Measurements from ENCODE around the gene SERPINA1.

The SERPINA1 gene

DNA sequence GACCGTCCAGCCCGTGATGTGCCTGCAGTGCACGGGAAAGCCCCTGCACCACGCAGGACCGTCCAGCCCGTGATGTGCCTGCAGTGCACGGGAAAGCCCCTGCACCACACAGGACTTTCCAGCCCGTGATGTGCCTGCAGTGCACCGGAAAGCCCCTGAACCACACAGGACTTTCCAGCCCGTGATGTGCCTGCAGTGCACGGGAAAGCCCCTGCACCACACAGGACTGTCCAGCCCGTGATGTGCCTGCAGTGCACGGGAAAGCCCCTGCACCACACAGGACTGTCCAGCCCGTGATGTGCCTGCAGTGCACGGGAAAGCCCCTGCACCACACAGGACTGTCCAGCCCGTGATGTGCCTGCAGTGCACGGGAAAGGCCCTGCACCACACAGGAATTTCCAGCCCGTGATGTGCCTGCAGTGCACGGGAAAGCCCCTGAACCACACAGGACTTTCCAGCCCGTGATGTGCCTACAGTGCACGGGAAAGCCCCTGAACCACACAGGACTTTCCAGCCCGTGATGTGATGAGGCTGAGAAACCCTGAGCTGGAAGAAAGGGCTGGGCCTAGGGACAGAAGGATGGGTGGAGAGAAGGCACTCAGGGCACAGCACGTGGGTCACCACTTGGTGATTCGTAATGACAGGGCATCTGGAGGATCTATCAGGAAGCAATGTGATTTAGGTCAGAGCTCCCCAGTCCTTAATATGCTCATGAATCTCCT is 42.2 kb downstream of the SERPINA1 start:
- peak in 1 of 2 donors; percentile 39 for DNase-seq (ENCODE audit: low read depth in 2 of 2)

- DNase-seq (ENCODE audit: low read depth in 2 of 2): no peak
These were observed 42.9 kb downstream of the SERPINA1 start for GRCh38 chr14:94345344-94346064.

DNA sequence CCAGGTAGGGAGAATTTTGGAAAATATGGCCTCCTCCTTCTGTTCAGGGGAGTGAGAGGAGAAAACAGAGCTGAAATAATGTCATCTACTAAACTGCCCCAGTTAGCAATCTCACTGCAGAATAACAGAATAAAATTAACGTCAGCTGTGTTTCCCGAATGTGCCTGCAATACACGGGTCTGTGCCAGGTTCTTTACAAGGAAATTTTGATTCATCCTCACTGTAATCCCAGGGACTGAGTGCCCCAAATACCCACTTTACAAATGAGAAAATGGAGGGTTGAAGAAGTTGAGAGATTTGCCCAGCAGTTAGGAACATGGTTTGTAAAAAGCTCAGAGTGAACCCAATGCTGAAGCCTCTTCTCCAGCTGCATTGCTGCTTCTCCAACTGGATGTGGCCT is 44.0 kb downstream of the SERPINA1 start:
- DNase-seq (ENCODE audit: low read depth in 2 of 2): no peak

- DNase-seq (ENCODE audit: low read depth in 2 of 2): no peak
These were observed 45.0 kb downstream of the SERPINA1 start for GRCh38 chr14:94343238-94344005.

- no peak for DNase-seq (ENCODE audit: low read depth in 2 of 2)
These were observed 46.0 kb downstream of the SERPINA1 start for GRCh38 chr14:94342334-94342934.

DNA sequence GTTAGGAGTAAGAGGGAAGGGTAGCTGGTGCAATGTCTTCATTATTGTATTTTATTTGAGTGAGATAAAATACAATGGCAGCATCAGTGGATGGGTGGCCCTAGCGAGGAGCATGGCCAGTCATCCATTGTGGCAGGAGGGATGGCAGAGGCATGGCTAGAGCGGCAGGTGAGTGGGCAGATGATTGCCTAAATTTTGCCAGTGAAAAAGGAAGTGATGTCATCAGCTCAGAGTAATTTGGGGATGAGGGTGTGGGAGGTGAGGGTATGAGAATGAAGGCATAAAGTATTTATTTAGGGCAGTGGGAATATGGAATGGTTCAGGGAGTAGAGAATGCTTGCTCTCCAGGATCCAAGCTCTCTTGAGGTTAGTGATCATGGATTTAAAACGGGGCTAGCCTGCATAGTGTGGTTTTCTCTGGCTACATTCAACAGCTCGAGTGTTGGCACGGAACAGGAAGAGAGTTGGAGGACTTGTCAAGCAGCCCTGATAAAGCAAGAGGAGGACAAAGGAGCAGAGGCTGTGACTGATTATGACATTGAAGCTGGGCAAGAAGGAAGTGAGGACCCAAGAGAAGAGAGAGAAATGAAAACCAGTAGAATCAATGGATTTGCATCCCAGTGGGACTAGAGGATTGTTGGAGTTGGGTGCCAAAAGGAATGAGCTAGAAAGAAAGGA is 46.6 kb downstream of the SERPINA1 start:
- no peak for DNase-seq (ENCODE audit: low read depth in 2 of 2)

DNA sequence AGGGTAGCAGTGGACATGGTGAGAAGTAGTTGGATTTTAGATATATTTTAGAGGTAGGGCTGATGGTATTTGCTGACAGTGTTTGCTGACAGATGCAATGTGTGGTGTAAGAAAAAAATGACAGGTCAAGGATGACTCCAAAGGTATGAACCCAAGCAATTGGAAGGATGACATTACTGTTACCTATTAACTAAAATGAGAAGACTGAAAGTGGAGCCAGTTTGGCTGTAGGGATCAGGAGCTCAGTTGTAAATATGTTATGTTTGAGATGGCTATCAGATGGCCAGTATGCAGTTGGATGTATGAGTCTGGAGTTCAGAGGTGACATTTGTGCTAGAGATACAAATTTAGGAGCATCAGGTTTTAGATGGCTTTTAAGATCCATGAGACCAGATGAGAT is 47.9 kb downstream of the SERPINA1 start:
- no peak for DNase-seq (ENCODE audit: low read depth in 2 of 2)

- DNase-seq (ENCODE audit: low read depth in 2 of 2): no peak
These were observed 50.4 kb downstream of the SERPINA1 start for GRCh38 chr14:94338023-94338422.

DNA sequence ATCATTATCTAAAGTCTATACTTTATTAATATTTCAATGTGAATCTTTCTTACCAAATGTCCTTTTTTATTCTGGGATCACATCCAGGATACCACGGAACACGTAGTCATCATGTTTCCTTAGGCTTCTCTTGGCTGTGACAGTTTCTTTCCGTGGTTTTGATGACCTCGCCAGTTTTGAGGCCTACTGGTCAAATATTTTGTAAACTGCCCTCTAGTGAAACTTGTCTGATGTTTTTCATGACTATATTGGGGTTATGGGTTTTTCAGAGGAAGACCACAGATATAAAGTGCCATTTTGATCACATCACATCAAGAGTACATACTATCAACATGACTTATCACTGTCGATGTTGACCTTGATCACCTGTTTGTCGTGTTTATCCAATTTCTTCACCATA is 51.1 kb downstream of the SERPINA1 start:
- no peak for DNase-seq (ENCODE audit: low read depth in 2 of 2)

DNA sequence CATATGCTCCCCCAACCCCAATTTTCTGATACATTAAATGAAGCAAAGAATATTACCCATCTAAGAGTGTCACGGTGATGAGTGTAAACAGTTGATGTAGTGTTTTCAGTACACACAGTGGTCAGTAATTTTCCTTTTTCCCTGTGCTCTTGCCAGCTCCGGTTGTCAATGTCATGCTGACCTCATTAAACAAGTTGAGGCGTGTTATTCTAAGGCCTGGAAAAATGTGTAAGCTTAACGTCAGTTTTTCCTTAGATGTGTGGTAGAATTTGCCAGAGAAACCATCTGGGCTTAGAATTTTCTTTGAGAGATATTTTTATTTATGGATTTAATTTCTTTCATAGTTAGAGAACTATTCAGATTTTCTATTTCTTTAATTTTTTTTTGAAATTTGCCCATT is 53.5 kb downstream of the SERPINA1 start:
- DNase-seq (ENCODE audit: low read depth in 2 of 2): no peak

DNA sequence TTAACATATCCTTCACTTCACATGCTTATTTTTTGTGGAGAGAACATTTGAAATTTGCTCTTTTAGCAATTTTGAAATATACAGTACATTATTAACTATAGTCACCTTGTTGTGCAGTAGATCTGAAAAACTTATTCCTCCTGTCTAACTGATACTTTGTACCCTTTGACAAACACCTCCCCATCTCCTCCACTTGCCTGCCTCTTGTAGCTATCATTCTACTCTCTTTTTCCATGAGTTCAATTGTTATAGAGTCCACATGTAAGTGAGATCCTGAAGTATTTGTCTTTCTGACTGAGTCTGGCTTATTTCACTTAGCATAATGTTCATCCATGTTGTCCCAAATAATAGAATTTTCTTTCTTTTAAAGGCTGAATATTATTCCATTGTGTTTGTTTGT is 55.8 kb downstream of the SERPINA1 start:
- no peak for DNase-seq (ENCODE audit: low read depth in 2 of 2)

- no peak for DNase-seq (ENCODE audit: low read depth in 2 of 2)
These were observed 56.3 kb downstream of the SERPINA1 start for GRCh38 chr14:94332063-94332583.

DNA sequence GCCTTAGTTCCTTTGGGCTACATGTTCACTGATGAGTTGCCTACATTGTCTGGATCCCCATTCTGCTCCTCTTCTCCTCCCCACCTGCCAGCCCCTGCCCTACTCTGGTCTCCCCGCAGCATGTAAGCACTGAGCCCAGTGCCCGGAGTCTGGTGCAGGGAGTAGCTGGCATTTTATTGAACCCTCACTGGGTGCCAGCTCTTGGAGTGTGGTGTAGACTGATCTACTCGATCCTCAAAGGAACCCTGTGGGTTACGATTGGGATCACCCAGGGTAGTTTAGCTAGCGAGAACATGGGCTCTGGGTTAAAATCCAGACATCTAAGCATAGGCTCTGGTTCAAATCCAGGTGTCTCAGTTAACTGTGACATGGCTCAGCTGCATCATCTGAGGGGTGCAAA is 56.9 kb downstream of the SERPINA1 start:
- no peak for DNase-seq (ENCODE audit: low read depth in 2 of 2)

DNA sequence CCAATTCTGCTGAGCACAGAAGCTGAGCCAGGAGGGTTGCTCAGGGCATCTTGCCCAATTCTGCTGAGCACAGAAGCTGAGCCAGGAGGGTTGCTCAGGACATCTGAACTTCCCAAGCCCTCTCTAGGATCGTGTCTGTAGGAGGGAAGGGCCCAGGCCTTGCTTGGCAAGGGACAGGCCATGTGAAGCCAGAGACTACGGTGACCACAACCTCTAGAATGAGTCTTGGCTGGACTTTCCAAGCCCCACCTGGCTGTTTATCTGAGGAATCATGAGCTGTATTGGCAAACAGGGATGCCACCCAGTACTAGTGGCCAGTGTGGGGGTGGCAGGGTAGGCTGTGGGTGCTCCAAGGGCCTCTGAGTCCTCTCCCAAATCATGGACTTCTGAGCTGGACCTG is 57.5 kb downstream of the SERPINA1 start:
- DNase-seq (ENCODE audit: low read depth in 2 of 2): no peak

DNA sequence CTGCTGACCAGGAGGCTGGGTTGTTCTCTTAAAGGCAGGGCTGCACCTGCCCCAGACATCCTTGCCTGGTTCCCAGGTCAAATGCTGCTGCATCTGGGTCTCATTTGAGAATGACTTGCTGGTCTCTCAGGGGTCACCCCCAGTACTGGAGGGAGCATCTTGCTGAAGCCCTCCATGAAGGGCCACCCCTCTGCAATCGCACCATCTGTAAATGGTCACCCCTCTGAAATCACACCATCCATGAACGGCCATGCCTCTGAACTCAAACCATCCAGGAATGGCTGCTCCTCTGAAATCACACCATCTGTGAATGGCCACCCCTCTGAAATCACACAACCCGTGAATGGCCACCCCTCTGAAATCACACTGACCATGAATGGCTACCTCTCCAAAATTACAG is 58.0 kb downstream of the SERPINA1 start:
- DNase-seq (ENCODE audit: low read depth in 2 of 2): no peak

GRCh38 chr14:94329857-94330256 is 58.5 kb downstream of the SERPINA1 start:
- no peak for DNase-seq (ENCODE audit: low read depth in 2 of 2)

DNA sequence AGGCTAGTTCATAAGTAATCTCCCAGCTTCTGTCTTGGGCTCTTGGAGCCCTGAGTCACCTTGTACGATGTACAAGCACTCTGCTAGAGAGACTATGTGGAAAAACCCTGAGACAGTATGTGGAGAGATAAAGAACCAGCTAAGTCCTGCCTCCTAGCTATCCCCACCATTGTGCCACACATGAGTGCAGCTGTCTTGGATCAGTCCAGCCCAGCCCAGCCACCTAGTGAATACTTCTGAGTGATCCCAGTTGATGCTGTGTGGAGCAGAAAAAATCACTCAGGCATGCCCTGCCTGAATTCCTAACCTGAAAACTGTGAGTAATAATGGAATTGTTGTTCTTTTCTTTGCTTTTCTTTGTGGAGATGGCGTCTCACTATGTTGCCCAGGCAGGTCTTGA is 60.2 kb downstream of the SERPINA1 start:
- no peak for DNase-seq (ENCODE audit: low read depth in 2 of 2)

Measured in stimulated activated CD4-positive, alpha-beta T cell treated with anti-CD3 and anti-CD28 coated beads, Interleukin-1b, Interleukin-23, amount 100 ng/mL, for 1 hour (primary cell).